Activated CD4-positive, alpha-beta T cell treated with anti-CD3 and anti-CD28 coated beads, Interleukin-2, amount 50 U/mL, for 24 hours (primary cell): ENCODE measurements around the gene SLK.

Source experiments
- DNase-seq, 2 donors: peaks; one replicate each; pipeline ENCODE4 v3.0.0-alpha.2; 2020; ENCODE audit warnings: low read depth in 1 of 2, low spot score in 1 of 2

Gene SLK

GRCh38 chr10:103941801-103942200 lies 25.1 kb upstream of the SLK start:
- no peak for DNase-seq

- DNase-seq: no peak
These were observed 24.1 kb upstream of the SLK start for GRCh38 chr10:103942866-103943265.

GRCh38 chr10:103947799-103948516 lies 19.0 kb upstream of the SLK start:
- no peak for DNase-seq

GRCh38 chr10:103949728-103950127 lies 17.2 kb upstream of the SLK start:
- DNase-seq: no peak

- DNase-seq: no peak
These were observed 15.8 kb upstream of the SLK start for GRCh38 chr10:103951183-103951582.

GRCh38 chr10:103951942-103952341 lies 15.0 kb upstream of the SLK start:
- DNase-seq: no peak

- DNase-seq: no peak
These were observed 12.4 kb upstream of the SLK start for GRCh38 chr10:103954543-103954942.

- no peak for DNase-seq
These were observed 7.9 kb upstream of the SLK start for GRCh38 chr10:103958996-103959395.

- no peak for DNase-seq
These were observed 6.8 kb upstream of the SLK start for GRCh38 chr10:103960103-103960502.

GRCh38 chr10:103967448-103968071 lies 620 bp downstream of the SLK start:
- no peak for DNase-seq

GRCh38 chr10:103968441-103969391 lies 1.8 kb downstream of the SLK start:
- DNase-seq: no peak

- no peak for DNase-seq
These were observed 2.5 kb downstream of the SLK start for GRCh38 chr10:103969436-103969835.

GRCh38 chr10:103969857-103970627 lies 3.1 kb downstream of the SLK start:
- no peak for DNase-seq

- no peak for DNase-seq
These were observed 8.2 kb downstream of the SLK start for GRCh38 chr10:103975169-103975568.

GRCh38 chr10:103977204-103977603 lies 10.3 kb downstream of the SLK start:
- DNase-seq: no peak

GRCh38 chr10:103979530-103979929 lies 12.6 kb downstream of the SLK start:
- no peak for DNase-seq

GRCh38 chr10:103980288-103980906 lies 13.5 kb downstream of the SLK start:
- no peak for DNase-seq

- no peak for DNase-seq
These were observed 15.7 kb downstream of the SLK start for GRCh38 chr10:103982639-103983038.

GRCh38 chr10:103983367-103983911 lies 16.5 kb downstream of the SLK start:
- DNase-seq: no peak

GRCh38 chr10:103985726-103986125 lies 18.8 kb downstream of the SLK start:
- no peak for DNase-seq
